WTC11 (cell line): Measurements from ENCODE around the gene HVCN1. TPM values are rescaled to one million over a fixed set of nuclear protein-coding genes. Genes with fewer than 3 reads are reported as not detected.

Experiments used
- ATAC-seq: fragments of 200-7000 bp; cut with Tn5 transposase; 2 replicates; pipeline ENCODE4 v1.10.0; 2021; ENCODE audit warnings: mild to moderate bottlenecking, moderate library complexity
- CTCF ChIA-PET: fragments of 300-600 bp; sonication (Branson Sonifier 250); formaldehyde crosslinking; loops from one replicate; lab custom pipeline; 2021; ENCODE audit warnings: antibody characterized with exemption; lab: Charles Lee
- POLR2A ChIA-PET: fragments of 350-600 bp; sonication (Branson Sonifier 250); formaldehyde crosslinking; loops from one replicate; lab custom pipeline; 2021; ENCODE audit warnings: antibody characterized with exemption; lab: Charles Lee
- DNase-seq: peaks from one replicate; pipeline ENCODE4 v3.0.0; 2021; ENCODE audit warnings: low spot score
- H3K27ac Mint-ChIP-seq: 2 replicates; pipeline ENCODE4 v1.8.0; 2021; ENCODE audit warnings: mixed read lengths
- H3K27me3 Mint-ChIP-seq: 2 replicates; pipeline ENCODE4 v1.8.0; 2021; ENCODE audit warnings: low read depth, mild to moderate bottlenecking, moderate library complexity, mixed read lengths
- H3K36me3 Mint-ChIP-seq: 2 replicates; pipeline ENCODE4 v1.8.0; 2021; ENCODE audit warnings: mixed read lengths
- H3K4me1 Mint-ChIP-seq: 2 replicates; pipeline ENCODE4 v1.8.0; 2022; ENCODE audit warnings: mixed read lengths
- H3K4me3 Mint-ChIP-seq: 2 replicates; pipeline ENCODE4 v1.8.0; 2021; ENCODE audit warnings: mild to moderate bottlenecking, moderate library complexity, mixed read lengths
- H3K9me3 Mint-ChIP-seq: 2 replicates; pipeline ENCODE4 v1.8.0; 2021; ENCODE audit warnings: mixed read lengths
- ATF2 ChIP-seq: sonication (generic); formaldehyde crosslinking; IDR thresholded peaks from 2 replicates; pipeline ENCODE4 v1.8.1; 2022; ENCODE audit warnings: low read depth, missing genetic modification reagents, borderline replicate concordance
- ATF3 ChIP-seq: sonication (generic); formaldehyde crosslinking; conservative IDR thresholded peaks from 2 replicates; pipeline ENCODE4 v1.8.1; 2022; ENCODE audit warnings: mild to moderate bottlenecking, missing genetic modification reagents
- CBFB ChIP-seq: sonication (generic); formaldehyde crosslinking; IDR thresholded peaks from 2 replicates; pipeline ENCODE4 v1.8.1; 2022; ENCODE audit warnings: mild to moderate bottlenecking, low read depth, missing genetic modification reagents
- FOXK1 ChIP-seq: sonication (generic); formaldehyde crosslinking; IDR thresholded peaks from 2 replicates; pipeline ENCODE4 v1.8.0; 2022; ENCODE audit warnings: mild to moderate bottlenecking, moderate library complexity, missing genetic modification reagents
- IRF1 ChIP-seq: sonication (generic); formaldehyde crosslinking; IDR thresholded peaks from 2 replicates; pipeline ENCODE4 v1.8.0; 2023; ENCODE audit warnings: missing genetic modification reagents
- JAZF1 ChIP-seq: fragments of 250-450 bp; sonication (Bioruptor Pico); IDR thresholded peaks from 2 replicates; pipeline ENCODE4 v1.9.0; 2021; ENCODE audit warnings: moderate library complexity, mild to moderate bottlenecking, inconsistent platforms
- MXD4 ChIP-seq: fragments of 250-450 bp; sonication (Bioruptor Pico); IDR thresholded peaks from 2 replicates; pipeline ENCODE4 v1.8.0; 2021; ENCODE audit warnings: mild to moderate bottlenecking, moderate library complexity, borderline replicate concordance
- MYBL2 ChIP-seq: sonication (generic); formaldehyde crosslinking; IDR thresholded peaks from 2 replicates; pipeline ENCODE4 v1.8.1; 2023; ENCODE audit warnings: mild to moderate bottlenecking, moderate library complexity, missing genetic modification reagents
- NFATC4 ChIP-seq: fragments of 250-450 bp; sonication (Bioruptor Pico); IDR thresholded peaks from 2 replicates; pipeline ENCODE4 v1.9.0; 2021; ENCODE audit warnings: mild to moderate bottlenecking
- NFYB ChIP-seq: sonication (generic); formaldehyde crosslinking; conservative IDR thresholded peaks from 2 replicates; pipeline ENCODE4 v1.8.0; 2022; ENCODE audit warnings: low read depth, missing genetic modification reagents
- NR1H2 ChIP-seq: sonication (generic); formaldehyde crosslinking; IDR thresholded peaks from 2 replicates; pipeline ENCODE4 v1.9.0; 2021; ENCODE audit warnings: mild to moderate bottlenecking, moderate library complexity, missing genetic modification reagents
- PREB ChIP-seq: sonication (generic); formaldehyde crosslinking; IDR thresholded peaks from 2 replicates; pipeline ENCODE4 v1.8.1; 2022; ENCODE audit warnings: mild to moderate bottlenecking, missing genetic modification reagents, moderate library complexity, borderline replicate concordance
- PRRX2 ChIP-seq: fragments of 250-450 bp; sonication (Bioruptor Pico); IDR thresholded peaks from 2 replicates; pipeline ENCODE4 v1.8.0; 2021; ENCODE audit warnings: mild to moderate bottlenecking
- RELA ChIP-seq: sonication (generic); formaldehyde crosslinking; IDR thresholded peaks from 2 replicates; pipeline ENCODE4 v1.8.1; 2022; ENCODE audit warnings: missing genetic modification reagents, mild to moderate bottlenecking, borderline replicate concordance
- RORB ChIP-seq: fragments of 250-450 bp; sonication (Bioruptor Pico); IDR thresholded peaks from 2 replicates; pipeline ENCODE4 v1.9.0; 2021; ENCODE audit warnings: mild to moderate bottlenecking
- SMAD4 ChIP-seq: sonication (generic); formaldehyde crosslinking; IDR thresholded peaks from 2 replicates; pipeline ENCODE4 v1.8.0; 2022; ENCODE audit warnings: mild to moderate bottlenecking, missing genetic modification reagents
- SOX15 ChIP-seq: fragments of 250-450 bp; sonication (Bioruptor Pico); IDR thresholded peaks from 2 replicates; pipeline ENCODE4 v1.9.0; 2021; ENCODE audit warnings: mild to moderate bottlenecking
- TP53 ChIP-seq: sonication (generic); formaldehyde crosslinking; IDR thresholded peaks from 2 replicates; pipeline ENCODE4 v1.8.1; 2023; ENCODE audit warnings: mild to moderate bottlenecking, missing genetic modification reagents
- ZBTB21 ChIP-seq: sonication (generic); formaldehyde crosslinking; IDR thresholded peaks from 2 replicates; pipeline ENCODE4 v1.8.1; 2023; ENCODE audit warnings: mild to moderate bottlenecking, missing genetic modification reagents, borderline replicate concordance
- ZNF232 ChIP-seq: sonication (generic); formaldehyde crosslinking; IDR thresholded peaks from 2 replicates; pipeline ENCODE4 v1.8.0; 2022; ENCODE audit warnings: mild to moderate bottlenecking, missing genetic modification reagents
- ZNF263 ChIP-seq: sonication (generic); formaldehyde crosslinking; IDR thresholded peaks from 2 replicates; pipeline ENCODE4 v1.8.1; 2022; ENCODE audit warnings: low read depth, mild to moderate bottlenecking, moderate library complexity, missing genetic modification reagents
- ZNF396 ChIP-seq: fragments of 250-450 bp; sonication (Bioruptor Pico); IDR thresholded peaks from 2 replicates; pipeline ENCODE4 v1.8.0; 2021; ENCODE audit warnings: mild to moderate bottlenecking, moderate library complexity, borderline replicate concordance
- ZNF423 ChIP-seq: fragments of 250-450 bp; sonication (Bioruptor Pico); IDR thresholded peaks from 2 replicates; pipeline ENCODE4 v2.1.2; 2022; ENCODE audit warnings: mild to moderate bottlenecking, moderate library complexity
- ZNF512 ChIP-seq: sonication (generic); formaldehyde crosslinking; IDR thresholded peaks from 2 replicates; pipeline ENCODE4 v1.8.1; 2022; ENCODE audit warnings: missing genetic modification reagents, borderline replicate concordance
- ZNF532 ChIP-seq: fragments of 250-450 bp; sonication (Bioruptor Pico); IDR thresholded peaks from 2 replicates; pipeline ENCODE4 v1.9.0; 2021; ENCODE audit warnings: mild to moderate bottlenecking, borderline replicate concordance
- ZNF671 ChIP-seq: fragments of 250-450 bp; sonication (Bioruptor Pico); IDR thresholded peaks from 2 replicates; pipeline ENCODE4 v1.8.0; 2021; ENCODE audit warnings: mild to moderate bottlenecking
- total RNA-seq: library from RNA; stranded (reverse); gene quantifications from 3 replicates; pipeline ENCODE4 v1.2.3, GENCODE V29; 2021

HVCN1 gene
- total RNA-seq, 1 experiment from 2014 or later: 5.7 TPM

- no peak for DNase-seq
- TF ChIP-seq ATF2 (no peak), SMAD4 (no peak), ZNF671 (CRISPR knock-in tag) (no peak), CBFB (CRISPR knock-in tag) (no peak), ZNF423 (CRISPR knock-in tag) (no peak), RORB (no peak), PREB (CRISPR knock-in tag) (no peak), FOXK1 (CRISPR knock-in tag) (no peak), NFYB (CRISPR knock-in tag) (no peak), IRF1 (CRISPR knock-in tag) (no peak), NR1H2 (CRISPR knock-in tag) (no peak), ZNF512 (CRISPR knock-in tag) (no peak), ZBTB21 (CRISPR knock-in tag) (no peak), ZNF232 (CRISPR knock-in tag) (no peak), ATF3 (no peak), RELA (no peak), SOX15 (CRISPR knock-in tag) (no peak)
- ChIA-PET POLR2A (interaction anchor here (0.8 kb wide), 1 partner anchor 10 kb away, joined by 4 read pairs; the partner anchor contains the start of gene PPP1CC), CTCF (no interaction called here)
- Mint-ChIP-seq H3K27me3 (no peaks in the 10 kb centered on the region), H3K36me3 (peaks cover 55% of the 10 kb centered on the region), H3K9me3 (no peaks in the 10 kb centered on the region), H3K4me3 (no peak overlapping the region), H3K27ac (peak overlapping the region; percentile 72), H3K4me1 (peaks cover 40% of the 10 kb centered on the region)
- ATAC-seq: no peak
Measured at GRCh38 chr12:110732572-110732971, 43.7 kb upstream of the HVCN1 start.

- ATAC-seq (no peak), DNase-seq (no peak)
- Mint-ChIP-seq H3K36me3 (peaks cover 61% of the 10 kb centered on the region), H3K4me3 (no peak overlapping the region), H3K27me3 (no peaks in the 10 kb centered on the region), H3K9me3 (no peaks in the 10 kb centered on the region), H3K4me1 (peaks cover 47% of the 10 kb centered on the region), H3K27ac (no peak overlapping the region)
- no peak for TF ChIP-seq ZNF396 (CRISPR knock-in tag)
- ChIA-PET CTCF (no interaction called here), POLR2A (no interaction called here)
Measured at GRCh38 chr12:110731479-110731878, 42.6 kb upstream of the HVCN1 start.

GRCh38 chr12:110728628-110729027 lies 39.7 kb upstream of the HVCN1 start:
- no peaks in the 10 kb centered on the region for H3K9me3 Mint-ChIP-seq
- no peak for DNase-seq
- no peak for ATAC-seq
- H3K27ac Mint-ChIP-seq: peak overlapping the region; percentile 82
- CTCF ChIA-PET: no interaction called here
- H3K4me3 Mint-ChIP-seq: no peak overlapping the region
- no peaks in the 10 kb centered on the region for H3K27me3 Mint-ChIP-seq
- H3K36me3 Mint-ChIP-seq: peaks cover 73% of the 10 kb centered on the region
- peaks cover 53% of the 10 kb centered on the region for H3K4me1 Mint-ChIP-seq
- POLR2A ChIA-PET: interaction anchor here (0.7 kb wide), 1 partner anchor 879 kb away, joined by 3 read pairs; no protein-coding TSS in a partner anchor
- TF ChIP-seq ATF3 (no peak), TP53 (CRISPR knock-in tag) (no peak), ZNF532 (CRISPR knock-in tag) (no peak), PRRX2 (CRISPR knock-in tag) (no peak), NFATC4 (CRISPR knock-in tag) (no peak), JAZF1 (no peak), MYBL2 (CRISPR knock-in tag) (no peak), ZNF263 (CRISPR knock-in tag) (no peak), MXD4 (no peak)
